CD4-positive, CD25-positive, alpha-beta regulatory T cell (primary cell): Measurements from ENCODE around the gene CCR1. TPM values are rescaled to one million over a fixed set of nuclear protein-coding genes. Genes with fewer than 3 reads are reported as not detected.
"Not testable (repeated sequence)": the region's sequence is repeated elsewhere in the genome, so short reads cannot be mapped to it uniquely, and the experiment has no call there.

Experiments used
- ATAC-seq, 2 donors: fragments of 150-1000 bp; cut with Tn5 transposase; one replicate each; pipeline ENCODE4 v1.10.0; 2021; ENCODE audit warnings: low read depth in 2 of 2, moderate number of reproducible peaks in 2 of 2, moderate library complexity in 1 of 2
- DNase-seq, 3 donors: peaks; one replicate each; pipeline versions ENCODE4 v3.0.0 to v3.0.0-alpha.2; 2012 to 2022; ENCODE audit warnings: mixed read lengths in 1 of 3
- H3K27ac ChIP-seq: one replicate; pipeline ENCODE4 v1.7.0; 2013; ENCODE audit warnings: mild to moderate bottlenecking, low read length; ENCODE audit not compliant: insufficient read depth, poor library complexity, severe bottlenecking
- H3K27me3 ChIP-seq: one replicate; pipeline ENCODE4 v1.7.0; 2013; ENCODE audit warnings: low read length; ENCODE audit not compliant: control insufficient read depth, insufficient read depth
- H3K36me3 ChIP-seq: one replicate; pipeline ENCODE4 v1.7.0; 2013; ENCODE audit warnings: mild to moderate bottlenecking, low read length, moderate library complexity; ENCODE audit not compliant: control insufficient read depth, insufficient read depth
- H3K4me1 ChIP-seq: 2 replicates; pipeline ENCODE4 v1.7.0; 2013; ENCODE audit warnings: mild to moderate bottlenecking, low read length; ENCODE audit not compliant: insufficient read depth, control insufficient read depth, poor library complexity, severe bottlenecking
- H3K4me3 ChIP-seq: one replicate; pipeline ENCODE4 v1.7.0; 2013; ENCODE audit warnings: low read depth, mild to moderate bottlenecking, low read length, moderate library complexity
- H3K9me3 ChIP-seq, 2 experiments: 1 replicate in 1 of 2; 2 replicates in 1 of 2; pipeline ENCODE4 v1.7.0; 2013; ENCODE audit warnings: low read length in 2 of 2, mild to moderate bottlenecking in 1 of 2, moderate library complexity in 1 of 2; ENCODE audit not compliant: control insufficient read depth in 2 of 2
- H3K27ac Mint-ChIP-seq, 3 donors: one replicate each; pipeline ENCODE4 v1.8.0; 2020 to 2022; ENCODE audit warnings: mild to moderate bottlenecking in 3 of 3, mixed read lengths in 3 of 3, moderate library complexity in 2 of 3
- H3K27me3 Mint-ChIP-seq: one replicate; pipeline ENCODE4 v1.8.0; 2022; ENCODE audit warnings: mild to moderate bottlenecking, mixed read lengths
- H3K36me3 Mint-ChIP-seq: one replicate; pipeline ENCODE4 v1.8.0; 2020; ENCODE audit warnings: mixed read lengths
- H3K4me1 Mint-ChIP-seq, 4 donors: one replicate each; pipeline ENCODE4 v1.8.0; 2020 to 2022; ENCODE audit warnings: mixed read lengths in 4 of 4, mild to moderate bottlenecking in 1 of 4
- H3K4me3 Mint-ChIP-seq, 4 donors: one replicate each; pipeline ENCODE4 v1.8.0; 2020 to 2022; ENCODE audit warnings: mild to moderate bottlenecking in 4 of 4, mixed read lengths in 4 of 4, moderate library complexity in 3 of 4
- H3K9me3 Mint-ChIP-seq, 7 donors: one replicate each; pipeline ENCODE4 v1.8.0; 2020 to 2022; ENCODE audit warnings: mixed read lengths in 7 of 7, mild to moderate bottlenecking in 3 of 7, moderate library complexity in 2 of 7
- polyA plus RNA-seq, 4 donors: library from polyadenylated mRNA; unstranded; fragments of 300-500 nt; fragmentation: Illumina TruSeq; gene quantifications; one replicate each; pipeline ENCODE4 v1.2.3, GENCODE V29; 2021
- total RNA-seq: library from RNA; stranded (reverse); gene quantifications from one replicate; pipeline ENCODE4 v1.2.3, GENCODE V29; 2022

The CCR1 gene
- total and polyA plus RNA-seq, 5 donors from 2014 or later = 0.11 to 1.0 (median 0.25) TPM; not detected in 1

GRCh38 chr3:46163556-46164041, 44.5 kb downstream of the CCR1 start:
- Mint-ChIP-seq H3K36me3 (peaks cover 5% of the 10 kb centered on the region), H3K4me3 (no peak overlapping the region), H3K9me3 (peaks cover 2 to 8% (median 5%) of the 10 kb centered on the region in 7 donors), H3K27ac (no peak overlapping the region), H3K4me1 (no peaks in the 10 kb centered on the region), H3K27me3 (peaks cover 5% of the 10 kb centered on the region)
- Histone ChIP-seq H3K27ac (no peak overlapping the region), H3K9me3 (peaks cover 0 to 2% of the 10 kb centered on the region in 2 experiments), H3K36me3 (no peaks in the 10 kb centered on the region), H3K27me3 (no peaks in the 10 kb centered on the region), H3K4me3 (no peak overlapping the region), H3K4me1 (no peaks in the 10 kb centered on the region)
- ATAC-seq (no peak), DNase-seq (no peak)

GRCh38 chr3:46162975-46163555, 45.0 kb downstream of the CCR1 start:
- no peaks in the 10 kb centered on the region for H3K27me3 ChIP-seq
- no peak overlapping the region for H3K27ac Mint-ChIP-seq
- DNase-seq (no peak), ATAC-seq (no peak)
- H3K4me3 ChIP-seq = no peak overlapping the region
- peaks cover 7% of the 10 kb centered on the region for H3K27me3 Mint-ChIP-seq
- H3K27ac ChIP-seq = no peak overlapping the region
- peaks cover 5% of the 10 kb centered on the region for H3K36me3 Mint-ChIP-seq
- no peaks in the 10 kb centered on the region for H3K36me3 ChIP-seq
- no peaks in the 10 kb centered on the region for H3K9me3 ChIP-seq
- no peaks in the 10 kb centered on the region for H3K4me1 Mint-ChIP-seq
- H3K4me1 ChIP-seq = no peaks in the 10 kb centered on the region
- no peak overlapping the region for H3K4me3 Mint-ChIP-seq
- H3K9me3 Mint-ChIP-seq = peaks cover 1 to 10% (median 3%) of the 10 kb centered on the region in 7 donors

GRCh38 chr3:46157685-46158084, 50.4 kb downstream of the CCR1 start:
- not testable (repeated sequence) for H3K9me3 ChIP-seq, H3K4me3 Mint-ChIP-seq, H3K27me3 ChIP-seq, H3K4me3 ChIP-seq, DNase-seq, H3K36me3 Mint-ChIP-seq, H3K36me3 ChIP-seq, H3K27ac Mint-ChIP-seq, ATAC-seq, H3K27me3 Mint-ChIP-seq, H3K27ac ChIP-seq, H3K9me3 Mint-ChIP-seq, H3K4me1 ChIP-seq
- H3K4me1 Mint-ChIP-seq = peaks cover 0 to 11% (median 3%) of the 10 kb centered on the region in 4 donors

- Histone ChIP-seq H3K4me3 (no peak overlapping the region), H3K9me3 (no peaks in the 10 kb centered on the region), H3K4me1 (peaks cover 5% of the 10 kb centered on the region), H3K27me3 (no peaks in the 10 kb centered on the region), H3K27ac (no peak overlapping the region), H3K36me3 (no peaks in the 10 kb centered on the region)
- Mint-ChIP-seq H3K9me3 (peaks cover 0 to 7% (median 0%) of the 10 kb centered on the region in 7 donors), H3K36me3 (no peaks in the 10 kb centered on the region), H3K27ac (no peak overlapping the region), H3K4me1 (peaks cover 0 to 11% (median 3%) of the 10 kb centered on the region in 4 donors), H3K4me3 (no peak overlapping the region), H3K27me3 (peaks cover 4% of the 10 kb centered on the region)
- DNase-seq (no peak), ATAC-seq (no peak)
These were observed 53.8 kb downstream of the CCR1 start for GRCh38 chr3:46154311-46154710.

Other genes with a start within 250 kb of the CCR1 start
- gene FYCO1, start 212.5 kb downstream of the CCR1 start, total RNA-seq = 42.5 TPM
- 1 to 10 TPM; 2.1 to 3.3 (median 2.4) TPM for gene FYCO1, start 212.5 kb downstream of the CCR1 start, polyA plus RNA-seq
- gene XCR1, start 180.8 kb downstream of the CCR1 start, total RNA-seq = not detected
- gene XCR1, start 180.8 kb downstream of the CCR1 start, polyA plus RNA-seq = not detected
- gene CCR3, start 34.1 kb upstream of the CCR1 start, total RNA-seq = 6.0 TPM
- gene CCR3, start 34.1 kb upstream of the CCR1 start, polyA plus RNA-seq = 10 to 100 TPM; 14.4 to 43.9 (median 17.0) TPM
- 9.5 TPM for gene CCR2, start 145.8 kb upstream of the CCR1 start, total RNA-seq
- 10 to 100 TPM; 14.4 to 25.6 (median 16.5) TPM for gene CCR2, start 145.8 kb upstream of the CCR1 start, polyA plus RNA-seq
- 18.2 TPM for gene CCR5, start 162.6 kb upstream of the CCR1 start, total RNA-seq
- 10 to 100 TPM; 10.9 to 18.6 (median 15.7) TPM for gene CCR5, start 162.6 kb upstream of the CCR1 start, polyA plus RNA-seq
- gene CCRL2, start 198.9 kb upstream of the CCR1 start, total RNA-seq = 10.6 TPM
- gene CCRL2, start 198.9 kb upstream of the CCR1 start, polyA plus RNA-seq = 1 to 10 TPM; 1.4 to 2.2 (median 1.9) TPM